Eye (tissue), 1 donor: ENCODE data around the gene ARNT2.
A peak's percentile ranks its signal among the peaks of the same experiment; 100 is the strongest.

Experiments
- DNase-seq: peaks from one replicate; pipeline ENCODE4 v3.0.0-alpha.2; 2015

The ARNT2 gene

GRCh38 chr15:80444680-80445251 lies 40.6 kb downstream of the ARNT2 start:
- DNase-seq = no peak

- no peak for DNase-seq
Observed at GRCh38 chr15:80445300-80446041, 41.3 kb downstream of the ARNT2 start.

- DNase-seq = no peak
Observed at GRCh38 chr15:80447077-80447476, 42.9 kb downstream of the ARNT2 start.

GRCh38 chr15:80449825-80450224 lies 45.6 kb downstream of the ARNT2 start:
- no peak for DNase-seq

GRCh38 chr15:80450811-80451321 lies 46.7 kb downstream of the ARNT2 start:
- no peak for DNase-seq

- DNase-seq = no peak
Observed at GRCh38 chr15:80452166-80452565, 48.0 kb downstream of the ARNT2 start.

GRCh38 chr15:80455051-80455648 lies 51.0 kb downstream of the ARNT2 start:
- no peak for DNase-seq

- peak; percentile 88 for DNase-seq
Observed at GRCh38 chr15:80455668-80456442, 51.7 kb downstream of the ARNT2 start.

GRCh38 chr15:80456517-80457492 lies 52.6 kb downstream of the ARNT2 start:
- no peak for DNase-seq

GRCh38 chr15:80457896-80458295 lies 53.7 kb downstream of the ARNT2 start:
- DNase-seq = no peak

GRCh38 chr15:80458580-80458979 lies 54.4 kb downstream of the ARNT2 start:
- DNase-seq = no peak

- no peak for DNase-seq
Observed at GRCh38 chr15:80459380-80459779, 55.2 kb downstream of the ARNT2 start.

- no peak for DNase-seq
Observed at GRCh38 chr15:80459818-80460217, 55.6 kb downstream of the ARNT2 start.

GRCh38 chr15:80461356-80462095 lies 57.3 kb downstream of the ARNT2 start:
- no peak for DNase-seq

GRCh38 chr15:80462111-80462510 lies 57.9 kb downstream of the ARNT2 start:
- no peak for DNase-seq

- no peak for DNase-seq
Observed at GRCh38 chr15:80462836-80463512, 58.8 kb downstream of the ARNT2 start.

GRCh38 chr15:80464951-80465625 lies 60.9 kb downstream of the ARNT2 start:
- no peak for DNase-seq

GRCh38 chr15:80465626-80466005 lies 61.4 kb downstream of the ARNT2 start:
- DNase-seq = no peak

- no peak for DNase-seq
Observed at GRCh38 chr15:80466543-80466942, 62.4 kb downstream of the ARNT2 start.

GRCh38 chr15:80467311-80467714 lies 63.1 kb downstream of the ARNT2 start:
- DNase-seq = no peak
